Right lobe of liver (tissue), 4 donors: ENCODE data around the gene CLEC2B.

Source experiments
- CTCF ChIP-seq, 4 donors: fragments of 200-600 bp in 3 of 4; fragments of 450-650 bp in 1 of 4; IDR thresholded peaks; one replicate each; pipeline versions ENCODE4 v1.5.1 to v1.8.0; 2016 to 2022; ENCODE audit warnings: antibody characterized with exemption in 4 of 4, mild to moderate bottlenecking in 2 of 4
- POLR2A ChIP-seq: fragments of 450-650 bp; IDR thresholded peaks from one replicate; pipeline ENCODE4 v1.6.1; 2017; ENCODE audit warnings: antibody characterized with exemption, mild to moderate bottlenecking
- donor health status: DM: no; HTN: no; CAD: no.
- donor health status: DM: no; HTN: no; CAD: no.
- donor health status: DM: no; HTN: yes; CAD: no.

- TF ChIP-seq CTCF (IDR thresholded peaks at IDR 0.05), result no peak
- TF ChIP-seq POLR2A, result no peak
Observed at GRCh38 chr12:9868311-9868801, 798 bp downstream of the CLEC2B start.
